Tibial artery (tissue), 4 donors: ENCODE data around the gene CNKSR1.
A peak's percentile ranks its signal among the peaks of the same experiment; 100 is the strongest.

Source experiments
- DNase-seq, 2 donors: peaks; one replicate each; pipeline ENCODE4 v3.0.0-alpha.2; 2019
- H3K27ac ChIP-seq, 2 donors: fragments of 200-600 bp; sonication (generic) in 1 of 2; 1 replicate in 1 of 2; 2 replicates in 1 of 2; pipeline ENCODE4 v1.5.1; 2018 to 2019; ENCODE audit warnings: mild to moderate bottlenecking in 1 of 2
- H3K27me3 ChIP-seq, 2 donors: fragments of 200-600 bp; sonication (generic) in 1 of 2; one replicate each; pipeline versions ENCODE4 v1.5.1 to v1.6.0; 2016 to 2019
- H3K36me3 ChIP-seq, 3 donors: fragments of 200-600 bp; sonication (generic) in 2 of 3; one replicate each; pipeline ENCODE4 v1.5.1; 2016 to 2019; ENCODE audit warnings: mild to moderate bottlenecking in 2 of 3
- H3K4me1 ChIP-seq, 4 donors: fragments of 200-600 bp; sonication (generic) in 2 of 4; 1 replicate in 3 of 4; 2 replicates in 1 of 4; pipeline ENCODE4 v1.5.1; 2016 to 2019
- H3K4me3 ChIP-seq, 2 donors: fragments of 200-600 bp; sonication (generic) in 1 of 2; 1 replicate in 1 of 2; 2 replicates in 1 of 2; pipeline ENCODE4 v1.5.1; 2018 to 2019; ENCODE audit warnings: mild to moderate bottlenecking in 2 of 2
- H3K9me3 ChIP-seq, 3 donors: fragments of 200-600 bp; sonication (generic) in 1 of 3; one replicate each; pipeline ENCODE4 v1.5.1; 2016 to 2019
- intact Hi-C: fragments of 100-400 bp; cut with DNase I; formaldehyde crosslinking; loops from one replicate; pipeline ENCODE4 v1.15.0; 2023; ENCODE audit warnings: low total_unique reads
- TF ChIP-seq, protein P1 (sequence below), 2 experiments: fragments of 200-600 bp in 1 of 2; fragments of 450-650 bp in 1 of 2; IDR thresholded peaks; one replicate each; pipeline ENCODE4 v1.5.1; 2017 to 2019; ENCODE audit warnings: antibody characterized with exemption in 2 of 2, mild to moderate bottlenecking in 1 of 2, moderate library complexity in 1 of 2

CNKSR1 gene

DNA sequence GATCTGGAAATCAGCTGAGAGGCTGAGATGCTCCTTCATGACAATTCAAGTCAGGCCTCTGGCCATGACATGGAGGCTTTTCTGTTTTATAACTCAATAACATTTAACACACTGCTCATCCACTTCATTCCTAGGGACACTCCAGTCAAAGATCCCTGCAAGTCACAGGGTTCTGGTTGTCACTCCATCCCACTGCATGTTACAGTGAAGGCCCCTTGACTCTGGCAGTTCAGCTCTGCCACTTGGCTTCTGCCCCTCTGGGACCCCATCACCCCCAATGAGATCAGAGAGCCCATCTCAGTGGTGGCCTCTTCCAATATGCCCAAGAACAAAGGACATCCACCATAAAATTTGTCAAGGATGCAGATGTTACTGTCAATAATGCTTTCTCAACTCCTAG, 28.4 kb upstream of the CNKSR1 start:
- intact Hi-C loops: loop anchor here (5.0 kb wide), 1 partner anchor 47 kb away; no protein-coding TSS in a partner anchor
- Histone ChIP-seq H3K4me3 (no peak overlapping the region), H3K9me3 (no peaks in the 10 kb centered on the region), H3K27me3 (peaks cover 0 to 27% of the 10 kb centered on the region in 2 donors), H3K4me1 (peaks cover 0 to 5% (median 0%) of the 10 kb centered on the region in 4 donors), H3K36me3 (no peaks in the 10 kb centered on the region), H3K27ac (no peak overlapping the region)
- TF ChIP-seq, protein P1, sequence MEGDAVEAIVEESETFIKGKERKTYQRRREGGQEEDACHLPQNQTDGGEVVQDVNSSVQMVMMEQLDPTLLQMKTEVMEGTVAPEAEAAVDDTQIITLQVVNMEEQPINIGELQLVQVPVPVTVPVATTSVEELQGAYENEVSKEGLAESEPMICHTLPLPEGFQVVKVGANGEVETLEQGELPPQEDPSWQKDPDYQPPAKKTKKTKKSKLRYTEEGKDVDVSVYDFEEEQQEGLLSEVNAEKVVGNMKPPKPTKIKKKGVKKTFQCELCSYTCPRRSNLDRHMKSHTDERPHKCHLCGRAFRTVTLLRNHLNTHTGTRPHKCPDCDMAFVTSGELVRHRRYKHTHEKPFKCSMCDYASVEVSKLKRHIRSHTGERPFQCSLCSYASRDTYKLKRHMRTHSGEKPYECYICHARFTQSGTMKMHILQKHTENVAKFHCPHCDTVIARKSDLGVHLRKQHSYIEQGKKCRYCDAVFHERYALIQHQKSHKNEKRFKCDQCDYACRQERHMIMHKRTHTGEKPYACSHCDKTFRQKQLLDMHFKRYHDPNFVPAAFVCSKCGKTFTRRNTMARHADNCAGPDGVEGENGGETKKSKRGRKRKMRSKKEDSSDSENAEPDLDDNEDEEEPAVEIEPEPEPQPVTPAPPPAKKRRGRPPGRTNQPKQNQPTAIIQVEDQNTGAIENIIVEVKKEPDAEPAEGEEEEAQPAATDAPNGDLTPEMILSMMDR (IDR thresholded peaks at IDR 0.05): no peak
- no peak for DNase-seq

DNA sequence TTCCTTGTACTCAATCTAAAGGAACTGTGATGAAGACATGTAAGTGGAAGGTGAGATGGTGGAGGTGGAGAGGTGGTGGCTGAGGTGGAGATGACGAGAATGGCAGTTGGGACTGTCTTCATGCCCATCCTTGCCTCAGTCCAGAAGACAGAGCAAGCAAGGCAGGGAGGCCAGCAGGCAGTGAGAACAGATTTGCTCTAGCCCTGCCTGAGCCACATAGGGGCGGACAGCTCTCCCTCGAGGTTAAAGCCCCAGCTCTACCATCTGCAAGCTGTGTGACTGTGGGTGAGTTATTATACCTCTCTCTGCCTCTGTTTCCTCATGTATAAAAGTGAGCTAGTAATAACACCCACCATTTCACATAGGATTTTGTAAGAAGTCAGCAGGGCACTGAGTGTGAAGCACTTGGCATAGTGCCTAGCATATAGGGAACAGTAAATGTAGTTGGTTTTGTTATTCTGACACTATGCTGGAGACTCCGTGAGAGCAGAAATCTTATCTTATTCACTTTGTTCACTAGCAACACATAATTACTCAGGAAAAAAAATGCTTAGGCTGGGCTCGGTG, 23.2 kb upstream of the CNKSR1 start:
- Histone ChIP-seq H3K4me1 (no peaks in the 10 kb centered on the region), H3K9me3 (no peaks in the 10 kb centered on the region), H3K36me3 (no peaks in the 10 kb centered on the region), H3K27me3 (peaks cover 0 to 54% of the 10 kb centered on the region in 2 donors), H3K4me3 (no peak overlapping the region), H3K27ac (no peak overlapping the region)
- TF ChIP-seq, protein P1 (IDR thresholded peaks at IDR 0.05): no peak
- intact Hi-C loops: no loop called here
- no peak for DNase-seq

DNA sequence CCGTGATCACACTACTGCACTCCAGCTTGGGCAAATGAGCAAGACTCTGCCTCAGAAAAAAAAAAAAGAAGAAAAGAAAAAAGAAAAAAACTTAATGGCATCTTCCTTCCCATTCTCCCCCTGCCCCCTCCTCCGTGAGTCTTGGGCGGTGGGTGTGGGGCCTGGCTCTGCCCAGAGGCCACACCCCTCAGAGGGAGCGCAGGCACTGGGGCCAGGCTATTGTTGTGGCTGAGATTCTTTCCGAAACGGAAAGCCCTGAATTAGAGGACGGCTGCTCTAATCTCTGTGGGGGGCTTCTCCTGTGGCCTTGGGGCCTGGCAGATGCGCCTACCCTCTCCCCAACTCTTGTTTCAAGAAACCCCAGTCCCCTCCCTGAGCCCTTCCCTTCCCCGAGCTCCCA, 22.5 kb upstream of the CNKSR1 start:
- H3K4me3 ChIP-seq: no peak overlapping the region
- peaks cover 0 to 58% of the 10 kb centered on the region in 2 donors for H3K27me3 ChIP-seq
- H3K27ac ChIP-seq: no peak overlapping the region
- TF ChIP-seq, protein P1 (IDR thresholded peaks at IDR 0.05): no peak
- H3K9me3 ChIP-seq: no peaks in the 10 kb centered on the region
- no peaks in the 10 kb centered on the region for H3K36me3 ChIP-seq
- intact Hi-C loops: no loop called here
- DNase-seq: no peak
- H3K4me1 ChIP-seq: no peaks in the 10 kb centered on the region

DNA sequence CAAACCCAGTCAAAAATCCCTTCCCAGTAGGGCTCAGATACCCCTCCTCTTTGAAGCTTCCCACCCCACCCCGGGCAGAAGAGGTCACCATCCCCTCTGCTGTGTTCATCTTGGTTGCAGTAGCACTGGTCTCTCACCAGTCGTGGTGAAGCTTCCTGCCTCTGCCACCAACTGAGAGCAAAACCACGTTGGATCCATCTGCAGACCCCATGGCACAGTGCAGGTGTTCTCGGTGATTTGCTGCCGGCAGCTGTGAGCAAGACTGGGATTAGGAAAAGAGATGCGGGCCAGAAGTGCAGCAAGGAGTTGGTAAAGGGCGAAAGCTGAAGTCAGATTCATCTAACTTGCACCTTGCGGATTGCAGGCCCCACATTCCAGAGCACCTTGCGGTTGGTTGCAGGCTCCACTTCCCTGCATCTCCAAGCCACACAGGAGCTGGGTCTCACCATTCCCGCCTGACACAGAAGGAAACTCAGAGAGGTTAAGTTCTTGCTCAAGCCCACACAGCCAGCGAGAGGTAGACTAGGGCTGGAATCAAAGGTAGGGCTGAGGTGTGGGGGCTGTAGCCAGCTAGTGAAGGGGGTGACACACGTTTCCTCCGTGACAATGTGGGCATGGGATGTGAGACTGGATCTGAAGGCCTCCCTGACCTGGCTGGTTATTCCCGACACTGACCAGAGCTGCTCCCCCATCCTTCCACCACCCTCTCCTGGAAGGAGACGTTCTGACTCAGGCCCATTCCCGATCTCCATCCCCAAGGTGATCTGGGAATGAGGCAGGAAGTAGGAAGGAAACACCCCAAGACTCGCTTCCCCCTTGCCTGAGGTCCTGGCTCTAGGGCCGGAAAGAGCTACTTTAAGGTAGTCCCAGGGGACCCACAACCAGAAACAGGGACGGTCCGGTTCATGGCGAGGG, 21.7 kb upstream of the CNKSR1 start:
- intact Hi-C loops: no loop called here
- Histone ChIP-seq H3K27me3 (peaks cover 0 to 56% of the 10 kb centered on the region in 2 donors), H3K4me3 (peak overlapping the region; percentile 6 to 23), H3K9me3 (no peaks in the 10 kb centered on the region), H3K27ac (no peak overlapping the region), H3K36me3 (no peaks in the 10 kb centered on the region), H3K4me1 (no peaks in the 10 kb centered on the region)
- DNase-seq: no peak
- TF ChIP-seq, protein P1 (IDR thresholded peaks at IDR 0.05): no peak

DNA sequence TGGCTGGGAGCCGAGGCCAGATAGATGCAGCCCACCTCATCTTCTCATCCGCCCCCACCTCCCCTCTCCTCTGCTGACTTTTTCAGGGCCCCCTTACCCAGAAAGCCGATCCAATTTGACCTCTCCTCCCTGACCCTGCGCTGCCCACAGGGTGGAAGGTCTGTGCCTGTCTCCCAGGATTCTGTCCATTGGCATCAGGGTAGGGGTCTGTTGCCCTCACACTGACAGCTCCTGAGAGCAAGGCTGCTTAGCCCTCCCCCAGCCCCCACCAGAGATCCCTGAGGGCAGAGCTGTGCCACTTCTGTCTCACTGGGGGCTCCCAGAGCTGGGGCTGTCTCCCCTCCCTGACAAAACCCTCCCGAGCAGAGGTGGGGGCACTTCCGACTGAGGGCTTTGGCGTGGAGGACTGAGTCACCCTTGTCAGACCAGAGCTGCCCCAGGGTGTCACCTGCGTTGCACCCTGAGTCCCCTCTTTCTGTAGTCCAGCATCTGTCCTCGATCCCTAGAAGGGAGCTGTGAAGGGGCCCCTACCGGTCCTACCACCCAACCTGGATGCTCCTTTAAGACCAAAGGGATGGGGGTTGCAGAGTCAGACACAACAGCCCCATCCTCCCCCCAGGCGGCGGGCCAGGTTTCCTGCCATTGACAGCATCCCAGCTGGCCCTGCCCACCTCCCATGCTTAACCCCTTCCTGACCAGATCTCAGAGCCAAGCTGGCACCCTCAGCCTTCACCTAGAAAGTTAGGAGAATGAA, 20.8 kb upstream of the CNKSR1 start:
- no peaks in the 10 kb centered on the region for H3K9me3 ChIP-seq
- intact Hi-C loops: no loop called here
- peaks cover 0 to 8% (median 5%) of the 10 kb centered on the region in 4 donors for H3K4me1 ChIP-seq
- H3K27ac ChIP-seq: no peak overlapping the region
- DNase-seq: peak in 1 of 2 donors; percentile 40
- peak overlapping the region; percentile 6 to 23 for H3K4me3 ChIP-seq
- H3K36me3 ChIP-seq: no peaks in the 10 kb centered on the region
- TF ChIP-seq, protein P1 (IDR thresholded peaks at IDR 0.05): no peak
- H3K27me3 ChIP-seq: peaks cover 0 to 57% of the 10 kb centered on the region in 2 donors
